GM12873 (cell line): ENCODE measurements around the gene HASPIN.
A peak's percentile ranks its signal among the peaks of the same experiment; 100 is the strongest.

Source experiments
- CTCF ChIP-seq: IDR thresholded peaks from 2 replicates; pipeline ENCODE4 v1.5.1; 2012; ENCODE audit warnings: low read depth, mild to moderate bottlenecking, moderate library complexity, low read length, control low read depth; ENCODE audit not compliant: insufficient read depth; ENCODE audit errors: missing control alignments

The HASPIN gene

GRCh38 chr17:3690094-3690715 lies 33.5 kb upstream of the HASPIN start:
- no peak for TF ChIP-seq CTCF

GRCh38 chr17:3691617-3692067 lies 32.1 kb upstream of the HASPIN start:
- TF ChIP-seq CTCF = peak; percentile 31

- peak; percentile 25 for TF ChIP-seq CTCF
These were observed 31.4 kb upstream of the HASPIN start for GRCh38 chr17:3692346-3692745.

- TF ChIP-seq CTCF = no peak
These were observed 30.6 kb upstream of the HASPIN start for GRCh38 chr17:3693141-3693540.

GRCh38 chr17:3693829-3694231 lies 29.9 kb upstream of the HASPIN start:
- TF ChIP-seq CTCF = no peak

GRCh38 chr17:3695129-3695722 lies 28.5 kb upstream of the HASPIN start:
- no peak for TF ChIP-seq CTCF

GRCh38 chr17:3695723-3696411 lies 27.8 kb upstream of the HASPIN start, which contains the start of gene P2RX5:
Gene P2RX5 (minus strand): TSS chr17:3696155. CDS start chr17:3696005, 150 bp downstream.
- TF ChIP-seq CTCF = no peak
